Activated naive CD8-positive, alpha-beta T cell treated with anti-CD3 and anti-CD28 coated beads, Interleukin-2, amount 50 U/mL, for 24 hours (primary cell): ENCODE measurements around the gene ADCY7.
"Not testable (repeated sequence)": the region's sequence is repeated elsewhere in the genome, so short reads cannot be mapped to it uniquely, and the experiment has no call there.

Experiments
- ATAC-seq: fragments of 150-1000 bp; cut with Tn5 transposase; one replicate; pipeline ENCODE4 v1.10.0; 2021
- DNase-seq: peaks from one replicate; pipeline ENCODE4 v3.0.0; 2021
- H3K27ac Mint-ChIP-seq: one replicate; pipeline ENCODE4 v1.8.0; 2021; ENCODE audit warnings: mild to moderate bottlenecking, mixed read lengths
- H3K27me3 Mint-ChIP-seq: one replicate; pipeline ENCODE4 v1.8.0; 2021; ENCODE audit warnings: mixed read lengths
- H3K36me3 Mint-ChIP-seq: one replicate; pipeline ENCODE4 v1.8.0; 2021; ENCODE audit warnings: low read depth, mixed read lengths
- H3K4me1 Mint-ChIP-seq: one replicate; pipeline ENCODE4 v1.8.0; 2021; ENCODE audit warnings: mixed read lengths
- H3K4me3 Mint-ChIP-seq: one replicate; pipeline ENCODE4 v1.8.0; 2021; ENCODE audit warnings: mild to moderate bottlenecking, moderate library complexity, mixed read lengths
- H3K9me3 Mint-ChIP-seq: one replicate; pipeline ENCODE4 v1.8.0; 2021; ENCODE audit warnings: mixed read lengths

The ADCY7 gene

GRCh38 chr16:50266337-50267091 is at the start of gene ADCY7:
Gene ADCY7, plus strand, starts transcription at chr16:50266551. Its CDS starts 21,629 bp downstream, at chr16:50288180.
- H3K9me3 Mint-ChIP-seq: no peaks in the 10 kb centered on the region
- peak within 1 kb of the TSS; percentile 88 for H3K4me3 Mint-ChIP-seq
- peaks cover 89% of the 10 kb centered on the region for H3K4me1 Mint-ChIP-seq
- H3K27me3 Mint-ChIP-seq: no peaks in the 10 kb centered on the region
- peak within 1 kb of the TSS; percentile 97 for H3K27ac Mint-ChIP-seq
- peaks cover 4% of the 10 kb centered on the region for H3K36me3 Mint-ChIP-seq
- ATAC-seq (peak; percentile 92), DNase-seq (peak; percentile 84)

GRCh38 chr16:50219402-50219975 is 46.9 kb upstream of the ADCY7 start:
- H3K36me3 Mint-ChIP-seq: peaks cover 10% of the 10 kb centered on the region
- H3K4me3 Mint-ChIP-seq: no peak overlapping the region
- DNase-seq: no peak
- ATAC-seq: no peak
- no peaks in the 10 kb centered on the region for H3K4me1 Mint-ChIP-seq
- H3K27me3 Mint-ChIP-seq: no peaks in the 10 kb centered on the region
- H3K27ac Mint-ChIP-seq: no peak overlapping the region
- H3K9me3 Mint-ChIP-seq: no peaks in the 10 kb centered on the region

- H3K4me1 Mint-ChIP-seq: peaks cover 19% of the 10 kb centered on the region
- no peaks in the 10 kb centered on the region for H3K9me3 Mint-ChIP-seq
- no peak for DNase-seq
- H3K27ac Mint-ChIP-seq: no peak overlapping the region
- ATAC-seq: no peak
- no peak overlapping the region for H3K4me3 Mint-ChIP-seq
- H3K27me3 Mint-ChIP-seq: no peaks in the 10 kb centered on the region
- H3K36me3 Mint-ChIP-seq: peaks cover 14% of the 10 kb centered on the region
Measured at GRCh38 chr16:50224286-50224685, 42.1 kb upstream of the ADCY7 start.

GRCh38 chr16:50227120-50227519 is 39.2 kb upstream of the ADCY7 start:
- ATAC-seq (peak; percentile 49), DNase-seq (no peak)
- no peak overlapping the region for H3K4me3 Mint-ChIP-seq
- H3K27me3 Mint-ChIP-seq: no peaks in the 10 kb centered on the region
- H3K4me1 Mint-ChIP-seq: peaks cover 19% of the 10 kb centered on the region
- peaks cover 16% of the 10 kb centered on the region for H3K36me3 Mint-ChIP-seq
- H3K27ac Mint-ChIP-seq: no peak overlapping the region
- no peaks in the 10 kb centered on the region for H3K9me3 Mint-ChIP-seq

- Mint-ChIP-seq H3K27me3 (no peaks in the 10 kb centered on the region), H3K36me3 (peaks cover 16% of the 10 kb centered on the region), H3K27ac (no peak overlapping the region), H3K4me1 (peaks cover 19% of the 10 kb centered on the region), H3K9me3 (no peaks in the 10 kb centered on the region), H3K4me3 (no peak overlapping the region)
- ATAC-seq (no peak), DNase-seq (no peak)
Measured at GRCh38 chr16:50227665-50228064, 38.7 kb upstream of the ADCY7 start.

GRCh38 chr16:50228364-50228868 is 37.9 kb upstream of the ADCY7 start:
- Mint-ChIP-seq H3K27me3 (no peaks in the 10 kb centered on the region), H3K27ac (no peak overlapping the region), H3K36me3 (peaks cover 16% of the 10 kb centered on the region), H3K4me1 (peaks cover 19% of the 10 kb centered on the region), H3K9me3 (no peaks in the 10 kb centered on the region), H3K4me3 (no peak overlapping the region)
- ATAC-seq: peak; percentile 77
- no peak for DNase-seq

GRCh38 chr16:50229149-50229726 is 37.1 kb upstream of the ADCY7 start:
- no peak for DNase-seq
- H3K9me3 Mint-ChIP-seq: no peaks in the 10 kb centered on the region
- H3K4me1 Mint-ChIP-seq: peaks cover 19% of the 10 kb centered on the region

GRCh38 chr16:50234771-50235556 is 31.4 kb upstream of the ADCY7 start:
- no peak overlapping the region for H3K4me3 Mint-ChIP-seq
- H3K4me1 Mint-ChIP-seq: no peaks in the 10 kb centered on the region
- no peak overlapping the region for H3K27ac Mint-ChIP-seq
- no peaks in the 10 kb centered on the region for H3K9me3 Mint-ChIP-seq
- no peaks in the 10 kb centered on the region for H3K27me3 Mint-ChIP-seq
- ATAC-seq (no peak), DNase-seq (no peak)
- H3K36me3 Mint-ChIP-seq: peaks cover 1% of the 10 kb centered on the region

More at GRCh38 chr16:50229149-50229726, 37.1 kb upstream of the ADCY7 start:
- no peak for ATAC-seq
- Mint-ChIP-seq H3K27me3 (no peaks in the 10 kb centered on the region), H3K36me3 (peaks cover 16% of the 10 kb centered on the region), H3K4me3 (no peak overlapping the region), H3K27ac (no peak overlapping the region)

GRCh38 chr16:50235581-50235980 is 30.8 kb upstream of the ADCY7 start:
- no peak for ATAC-seq
- H3K4me3 Mint-ChIP-seq: no peak overlapping the region
- peaks cover 1% of the 10 kb centered on the region for H3K36me3 Mint-ChIP-seq
- H3K9me3 Mint-ChIP-seq: no peaks in the 10 kb centered on the region
- H3K4me1 Mint-ChIP-seq: no peaks in the 10 kb centered on the region
- no peaks in the 10 kb centered on the region for H3K27me3 Mint-ChIP-seq
- H3K27ac Mint-ChIP-seq: no peak overlapping the region
- no peak for DNase-seq

GRCh38 chr16:50238314-50238713 is 28.0 kb upstream of the ADCY7 start:
- Mint-ChIP-seq H3K27me3 (peaks cover 1% of the 10 kb centered on the region), H3K4me3 (no peak overlapping the region), H3K4me1 (no peaks in the 10 kb centered on the region), H3K36me3 (no peaks in the 10 kb centered on the region), H3K27ac (no peak overlapping the region), H3K9me3 (no peaks in the 10 kb centered on the region)
- no peak for ATAC-seq
- DNase-seq: no peak

- H3K36me3 Mint-ChIP-seq: no peaks in the 10 kb centered on the region
- no peak overlapping the region for H3K4me3 Mint-ChIP-seq
- H3K27ac Mint-ChIP-seq: no peak overlapping the region
- ATAC-seq (no peak), DNase-seq (no peak)
- no peaks in the 10 kb centered on the region for H3K4me1 Mint-ChIP-seq
- peaks cover 1% of the 10 kb centered on the region for H3K27me3 Mint-ChIP-seq
- no peaks in the 10 kb centered on the region for H3K9me3 Mint-ChIP-seq
Measured at GRCh38 chr16:50238868-50239301, 27.5 kb upstream of the ADCY7 start.

GRCh38 chr16:50243024-50243423 is 23.3 kb upstream of the ADCY7 start:
- H3K27ac Mint-ChIP-seq, H3K4me3 Mint-ChIP-seq, H3K9me3 Mint-ChIP-seq, DNase-seq, H3K36me3 Mint-ChIP-seq, H3K27me3 Mint-ChIP-seq, H3K4me1 Mint-ChIP-seq, ATAC-seq: not testable (repeated sequence)

GRCh38 chr16:50244140-50244503 is 22.2 kb upstream of the ADCY7 start:
- no peak overlapping the region for H3K27ac Mint-ChIP-seq
- H3K27me3 Mint-ChIP-seq: peaks cover 5% of the 10 kb centered on the region
- H3K36me3 Mint-ChIP-seq: no peaks in the 10 kb centered on the region
- H3K4me1 Mint-ChIP-seq: peaks cover 7% of the 10 kb centered on the region
- ATAC-seq: no peak
- no peaks in the 10 kb centered on the region for H3K9me3 Mint-ChIP-seq
- DNase-seq: no peak
- no peak overlapping the region for H3K4me3 Mint-ChIP-seq
